Measurements from ENCODE around the gene CILP2.

GRCh38 chr19:19526581-19527370 is 11.3 kb upstream of the CILP2 start:
- no peak for TF ChIP-seq CTCF (conservative IDR thresholded peaks at IDR 0.05; ENCODE audit: low read depth in 2 of 2)
- no peak for TF ChIP-seq POLR2AphosphoS5 (IDR thresholded peaks at IDR 0.05; ENCODE audit: low read depth)
- TF ChIP-seq EZH2phosphoT487 (IDR thresholded peaks at IDR 0.05; ENCODE audit: unreplicated experiment) = no peak
- TF ChIP-seq NANOG (IDR thresholded peaks at IDR 0.05; ENCODE audit: borderline replicate concordance) = no peak
- no peak for TF ChIP-seq CREB1 (CRISPR knock-in tag; IDR thresholded peaks at IDR 0.05; ENCODE audit: low read depth)
- TF ChIP-seq EZH2 (IDR thresholded peaks at IDR 0.05; ENCODE audit: low read depth, unreplicated experiment) = no peak
- TF ChIP-seq ETS1 (IDR thresholded peaks at IDR 0.05) = no peak
- no peak for TF ChIP-seq REST (IDR thresholded peaks at IDR 0.05; ENCODE audit: unreplicated experiment)
- no peak for TF ChIP-seq ZNF114 (CRISPR knock-in tag; IDR thresholded peaks at IDR 0.05)
- no peak for TF ChIP-seq JUNB (IDR thresholded peaks at IDR 0.05; ENCODE audit: unreplicated experiment)
- no peak for TF ChIP-seq ZNF331 (CRISPR knock-in tag; IDR thresholded peaks at IDR 0.05; ENCODE audit: low read depth)
- TF ChIP-seq STAT1 (IDR thresholded peaks at IDR 0.05; ENCODE audit: unreplicated experiment) = no peak

Data from GM23338 (cell line).